Measurements from ENCODE around the gene PXDN. TPM values are rescaled to one million over a fixed set of nuclear protein-coding genes. Genes with fewer than 3 reads are reported as not detected.

PXDN gene
- total RNA-seq, 1 experiment from 2014 or later, result 96.1 TPM

GRCh38 chr2:1584051-1584531 lies 160.2 kb downstream of the PXDN start:
- H3K4me1 Mint-ChIP-seq (ENCODE audit: insufficient read depth, unreplicated experiment), result peaks cover 17% of the 10 kb centered on the region
- no peak overlapping the region for H3K4me3 Mint-ChIP-seq (ENCODE audit: unreplicated experiment)
- POLR2A ChIA-PET, result no interaction called here
- DNase-seq (ENCODE audit: unreplicated experiment), result no peak
- CTCF ChIA-PET, result interaction anchor here (1.0 kb wide), 1 partner anchor 186 kb away, joined by 3 read pairs; no protein-coding TSS in a partner anchor
- H3K27ac Mint-ChIP-seq (ENCODE audit: low read depth, unreplicated experiment), result no peak overlapping the region
- no peaks in the 10 kb centered on the region for H3K9me3 Mint-ChIP-seq (ENCODE audit: unreplicated experiment)
- peaks cover 7% of the 10 kb centered on the region for H3K36me3 Mint-ChIP-seq (ENCODE audit: insufficient read depth, unreplicated experiment)
- no peak for TF ChIP-seq CTCF (IDR thresholded peaks at IDR 0.05; ENCODE audit: unreplicated experiment)
- no peaks in the 10 kb centered on the region for H3K27me3 Mint-ChIP-seq (ENCODE audit: insufficient read depth, unreplicated experiment)
- intact Hi-C loops (cut with micrococcal nuclease), result loop anchor here (2.0 kb wide), 1 partner anchor 27 kb away; no protein-coding TSS in a partner anchor
- BruUV-seq (replicated peaks), result no TSS peak

GRCh38 chr2:1582891-1583341 lies 161.4 kb downstream of the PXDN start:
- BruUV-seq (replicated peaks), result no TSS peak
- ChIA-PET POLR2A (interaction anchor here (0.6 to 1.6 kb wide), 2 partner anchors 11 to 1167 kb away, joined by 4 read pairs; no protein-coding TSS in a partner anchor), CTCF (interaction anchor here (0.6 kb wide), 2 partner anchors 247 to 686 kb away, joined by 3 read pairs; no protein-coding TSS in a partner anchor)
- TF ChIP-seq CTCF (IDR thresholded peaks at IDR 0.05; ENCODE audit: unreplicated experiment), result no peak
- H3K27me3 Mint-ChIP-seq (ENCODE audit: insufficient read depth, unreplicated experiment), result no peaks in the 10 kb centered on the region
- intact Hi-C loops (cut with micrococcal nuclease), result no loop called here
- no peak overlapping the region for H3K27ac Mint-ChIP-seq (ENCODE audit: low read depth, unreplicated experiment)
- H3K4me1 Mint-ChIP-seq (ENCODE audit: insufficient read depth, unreplicated experiment), result peaks cover 21% of the 10 kb centered on the region
- H3K4me3 Mint-ChIP-seq (ENCODE audit: unreplicated experiment), result no peak overlapping the region
- H3K9me3 Mint-ChIP-seq (ENCODE audit: unreplicated experiment), result no peaks in the 10 kb centered on the region
- H3K36me3 Mint-ChIP-seq (ENCODE audit: insufficient read depth, unreplicated experiment), result peaks cover 10% of the 10 kb centered on the region
- no peak for DNase-seq (ENCODE audit: unreplicated experiment)

- Mint-ChIP-seq H3K4me3 (ENCODE audit: unreplicated experiment) (no peak overlapping the region), H3K27me3 (ENCODE audit: insufficient read depth, unreplicated experiment) (no peaks in the 10 kb centered on the region), H3K27ac (ENCODE audit: low read depth, unreplicated experiment) (no peak overlapping the region), H3K9me3 (ENCODE audit: unreplicated experiment) (no peaks in the 10 kb centered on the region), H3K4me1 (ENCODE audit: insufficient read depth, unreplicated experiment) (peaks cover 19% of the 10 kb centered on the region), H3K36me3 (ENCODE audit: insufficient read depth, unreplicated experiment) (peaks cover 5% of the 10 kb centered on the region)
- intact Hi-C loops (cut with micrococcal nuclease), result no loop called here
- POLR2A ChIA-PET, result interaction anchor here (0.6 to 1.6 kb wide), 2 partner anchors 12 to 1167 kb away, joined by 4 read pairs; no protein-coding TSS in a partner anchor
- no TSS peak for BruUV-seq (replicated peaks)
- CTCF ChIA-PET, result interaction anchor here (0.6 to 0.7 kb wide), 3 partner anchors 148 to 269 kb away, joined by 3 read pairs; no protein-coding TSS in a partner anchor
- TF ChIP-seq CTCF (IDR thresholded peaks at IDR 0.05; ENCODE audit: unreplicated experiment), result no peak
- no peak for DNase-seq (ENCODE audit: unreplicated experiment)
Observed at GRCh38 chr2:1581965-1582625, 162.2 kb downstream of the PXDN start.
